OCI-LY3 (cell line): ENCODE results near the gene CPZ.

Source experiments
- H2AFZ ChIP-seq: fragments of 200-600, 300-600 bp; shearing (Covaris generic); 2 replicates; pipeline ENCODE4 v1.6.0; 2014; ENCODE audit warnings: antibody characterized with exemption, low read depth, low read length
- H3K27ac ChIP-seq: fragments of 200-600, 300-600 bp; sonication (generic); 2 replicates; pipeline ENCODE4 v1.5.1; 2014; ENCODE audit warnings: mild to moderate bottlenecking, low read length, moderate library complexity, mixed read lengths
- H3K27me3 ChIP-seq: fragments of 200-600, 300-600 bp; sonication (generic); 2 replicates; pipeline ENCODE4 v1.6.1; 2014; ENCODE audit warnings: low read depth, low read length, mixed read lengths
- H3K36me3 ChIP-seq: fragments of 200-600, 300-600 bp; sonication (generic); replicated peaks from 2 replicates; pipeline ENCODE3; 2014; ENCODE audit warnings: low read depth, low read length, mixed read lengths
- H3K4me1 ChIP-seq: fragments of 300-600, 200-600 bp; sonication (generic); 2 replicates; pipeline ENCODE4 v1.6.1; 2014; ENCODE audit warnings: low read length, mixed read lengths
- H3K4me2 ChIP-seq: fragments of 200-600, 300-600 bp; sonication (generic); 2 replicates; pipeline ENCODE4 v1.6.1; 2014; ENCODE audit warnings: low read length, mixed read lengths
- H3K4me3 ChIP-seq: fragments of 300-600, 200-600 bp; sonication (generic); 2 replicates; pipeline ENCODE4 v1.5.1; 2014; ENCODE audit warnings: antibody characterized with exemption, mild to moderate bottlenecking, low read length, moderate library complexity
- H3K79me2 ChIP-seq: fragments of 300-600, 200-600 bp; shearing (Covaris generic); 2 replicates; pipeline ENCODE4 v1.6.1; 2014; ENCODE audit warnings: mild to moderate bottlenecking, low read length, mixed read lengths
- H3K9ac ChIP-seq: fragments of 300-600, 200-600 bp; shearing (Covaris generic); 2 replicates; pipeline ENCODE4 v1.6.0; 2014; ENCODE audit warnings: mild to moderate bottlenecking, low read length, moderate library complexity
- H3K9me3 ChIP-seq: fragments of 200-600, 300-600 bp; shearing (Covaris generic); 2 replicates; pipeline ENCODE4 v1.6.1; 2014; ENCODE audit warnings: low read length, mixed read lengths; ENCODE audit not compliant: insufficient read depth
- H4K20me1 ChIP-seq: fragments of 200-600, 300-600 bp; sonication (generic); 2 replicates; pipeline ENCODE4 v1.6.1; 2016; ENCODE audit warnings: low read length, mixed read lengths; ENCODE audit not compliant: insufficient read depth
- CTCF ChIP-seq: fragments of 200-600, 300-600 bp; sonication (generic); IDR thresholded peaks from 2 replicates; pipeline ENCODE4 v1.5.1; 2014; ENCODE audit warnings: antibody characterized with exemption, low read length, low read depth
- EZH2phosphoT487 ChIP-seq: fragments of 200-600 bp; shearing (Covaris generic); IDR thresholded peaks from 2 replicates; pipeline ENCODE4 v1.6.1; 2018; ENCODE audit warnings: antibody characterized with exemption, mixed run types, low read depth

The CPZ gene

GRCh38 chr4:8662776-8663175 lies 70.2 kb downstream of the CPZ start:
- no peaks in the 10 kb centered on the region for H4K20me1 ChIP-seq
- H2AFZ ChIP-seq = no peak overlapping the region
- TF ChIP-seq EZH2phosphoT487 (no peak), CTCF (no peak)
- no peak overlapping the region for H3K9ac ChIP-seq
- H3K27me3 ChIP-seq = no peaks in the 10 kb centered on the region
- H3K27ac ChIP-seq = no peak overlapping the region
- peaks cover 7% of the 10 kb centered on the region for H3K4me1 ChIP-seq
- H3K4me3 ChIP-seq = no peak overlapping the region
- H3K9me3 ChIP-seq = no peaks in the 10 kb centered on the region
- no peak overlapping the region for H3K4me2 ChIP-seq
- H3K36me3 ChIP-seq = no peaks in the 10 kb centered on the region
- no peaks in the 10 kb centered on the region for H3K79me2 ChIP-seq

GRCh38 chr4:8664031-8664805 lies 71.7 kb downstream of the CPZ start:
- TF ChIP-seq CTCF = no peak
- TF ChIP-seq EZH2phosphoT487 = no peak
- no peak overlapping the region for H2AFZ ChIP-seq
- H3K9ac ChIP-seq = no peak overlapping the region
- H3K27ac ChIP-seq = no peak overlapping the region
- H3K4me3 ChIP-seq = no peak overlapping the region
- no peaks in the 10 kb centered on the region for H3K9me3 ChIP-seq
- no peaks in the 10 kb centered on the region for H3K79me2 ChIP-seq
- H3K27me3 ChIP-seq = peaks cover 7% of the 10 kb centered on the region; the same call in 1 of the 2 replicates
- no peaks in the 10 kb centered on the region for H4K20me1 ChIP-seq
- no peaks in the 10 kb centered on the region for H3K36me3 ChIP-seq
- H3K4me1 ChIP-seq = peaks cover 7% of the 10 kb centered on the region
- H3K4me2 ChIP-seq = no peak overlapping the region

GRCh38 chr4:8664976-8665375 lies 72.4 kb downstream of the CPZ start:
- Histone ChIP-seq H3K36me3 (no peaks in the 10 kb centered on the region), H3K27me3 (peaks cover 12% of the 10 kb centered on the region; the same call in 1 of the 2 replicates), H3K9me3 (no peaks in the 10 kb centered on the region), H3K27ac (no peak overlapping the region), H3K4me3 (no peak overlapping the region), H3K9ac (no peak overlapping the region), H2AFZ (no peak overlapping the region), H3K4me1 (peaks cover 7% of the 10 kb centered on the region), H4K20me1 (no peaks in the 10 kb centered on the region), H3K79me2 (no peaks in the 10 kb centered on the region), H3K4me2 (no peak overlapping the region)
- TF ChIP-seq EZH2phosphoT487 = no peak
- no peak for TF ChIP-seq CTCF

DNA sequence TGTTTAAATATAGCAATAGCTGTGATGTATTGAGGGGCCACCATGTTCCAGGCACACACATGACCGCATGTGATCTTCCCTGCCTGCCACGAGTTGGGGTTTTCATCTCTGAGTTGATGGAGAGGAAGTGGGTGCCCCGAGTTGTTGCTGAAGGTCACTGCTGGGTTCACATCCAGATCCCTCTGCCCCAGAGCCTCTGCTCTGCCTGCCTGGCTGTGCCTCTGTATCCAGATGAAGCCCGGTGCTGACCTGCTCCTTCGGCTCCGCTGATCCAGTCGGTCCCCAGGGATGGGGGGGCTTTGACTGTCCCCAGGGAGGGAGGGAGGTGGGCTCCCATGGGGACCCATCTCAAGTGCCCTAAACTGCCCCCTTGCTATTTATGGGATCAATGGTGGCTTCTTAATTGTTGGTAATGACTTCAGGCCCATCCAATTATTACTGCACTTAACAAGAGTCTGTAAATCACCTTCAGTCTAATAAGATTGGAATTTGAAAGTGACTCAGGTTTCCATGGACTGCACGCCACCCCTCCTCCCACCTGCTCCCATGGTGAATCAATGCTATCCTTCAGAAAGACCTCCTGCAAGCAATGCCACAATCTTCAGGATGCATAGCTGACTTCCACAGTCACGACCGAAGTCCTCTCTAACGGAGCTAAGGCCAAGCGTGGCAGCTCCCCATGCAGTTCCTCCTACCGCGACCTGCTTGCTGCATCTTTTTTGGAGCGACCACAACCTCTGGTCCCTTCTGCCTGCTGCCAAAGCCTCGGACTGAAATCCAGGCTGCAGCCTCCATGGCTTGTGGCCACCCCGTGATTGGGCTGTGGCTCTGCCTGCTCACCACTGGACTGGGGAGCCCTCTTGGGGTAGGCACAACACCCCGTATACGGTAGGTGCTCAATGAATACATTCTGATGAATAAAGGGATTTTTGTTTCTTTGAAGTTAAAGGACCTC lies 73.1 kb downstream of the CPZ start:
- H3K79me2 ChIP-seq = no peaks in the 10 kb centered on the region
- no peak overlapping the region for H2AFZ ChIP-seq
- no peak overlapping the region for H3K9ac ChIP-seq
- H3K27me3 ChIP-seq = peaks cover 12% of the 10 kb centered on the region; the same call in 1 of the 2 replicates
- peaks cover 3% of the 10 kb centered on the region for H3K4me1 ChIP-seq
- H3K27ac ChIP-seq = no peak overlapping the region
- H4K20me1 ChIP-seq = no peaks in the 10 kb centered on the region
- H3K36me3 ChIP-seq = no peaks in the 10 kb centered on the region
- no peak overlapping the region for H3K4me3 ChIP-seq
- TF ChIP-seq CTCF (no peak), EZH2phosphoT487 (no peak)
- H3K4me2 ChIP-seq = no peak overlapping the region
- H3K9me3 ChIP-seq = no peaks in the 10 kb centered on the region
